HG03354 (cell line): ENCODE results near the gene SMIM15.
"Not testable (repeated sequence)": the region's sequence is repeated elsewhere in the genome, so short reads cannot be mapped to it uniquely, and the experiment has no call there.

Source experiments
- ATAC-seq: cut with Tn5 transposase; IDR thresholded peaks from one replicate; pipeline ENCODE4 v1.9.1; 2021; ENCODE audit warnings: mild to moderate bottlenecking; ENCODE audit not compliant: unreplicated experiment, poor library complexity, severe bottlenecking

The SMIM15 gene, protein sequence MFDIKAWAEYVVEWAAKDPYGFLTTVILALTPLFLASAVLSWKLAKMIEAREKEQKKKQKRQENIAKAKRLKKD

DNA sequence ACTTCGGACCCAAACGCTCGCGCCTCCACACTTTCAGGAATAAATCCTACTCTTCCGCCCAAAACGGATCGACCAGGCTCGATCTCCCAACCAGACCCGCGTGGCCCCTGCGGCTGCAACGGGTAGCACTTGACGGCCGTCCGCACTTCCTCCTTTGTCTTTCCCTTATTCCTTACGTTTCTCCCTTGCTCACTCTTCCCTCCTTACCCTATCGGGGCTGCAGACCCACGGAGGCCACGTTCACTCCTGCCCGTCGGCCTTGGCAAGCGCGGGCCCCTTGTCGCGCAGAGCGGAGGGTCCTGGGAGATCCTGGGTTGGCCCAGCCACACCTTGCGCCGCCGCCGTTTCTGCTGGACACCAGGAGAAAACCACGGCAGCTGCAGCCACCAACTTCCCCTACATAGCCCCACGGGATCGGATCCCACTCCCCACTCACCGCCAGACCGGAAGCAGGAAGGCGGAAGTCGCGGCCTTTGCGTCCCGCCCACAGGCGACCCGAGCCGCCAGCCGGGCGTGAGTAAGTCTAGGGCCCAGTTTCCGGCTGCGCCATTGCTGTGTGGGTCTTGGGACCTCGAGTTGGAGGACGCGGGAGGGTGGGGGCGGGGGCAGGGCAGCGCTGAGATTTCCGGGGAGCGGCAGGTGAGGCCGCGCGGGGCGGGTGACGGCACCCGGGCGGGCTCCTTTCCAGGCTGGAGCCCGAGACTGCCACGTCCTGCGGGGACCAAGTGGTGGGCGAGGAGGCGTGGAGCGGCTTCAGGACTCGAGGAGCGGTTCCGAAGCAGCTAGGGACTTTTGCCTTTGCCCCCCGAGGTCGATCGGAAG, at the start of gene SMIM15:
SMIM15 (minus strand) TSS at position 459 of the 822 bp plus-strand sequence. CDS start 2,297 bp downstream, outside the sequence.
- peak; percentile 97 for ATAC-seq

DNA sequence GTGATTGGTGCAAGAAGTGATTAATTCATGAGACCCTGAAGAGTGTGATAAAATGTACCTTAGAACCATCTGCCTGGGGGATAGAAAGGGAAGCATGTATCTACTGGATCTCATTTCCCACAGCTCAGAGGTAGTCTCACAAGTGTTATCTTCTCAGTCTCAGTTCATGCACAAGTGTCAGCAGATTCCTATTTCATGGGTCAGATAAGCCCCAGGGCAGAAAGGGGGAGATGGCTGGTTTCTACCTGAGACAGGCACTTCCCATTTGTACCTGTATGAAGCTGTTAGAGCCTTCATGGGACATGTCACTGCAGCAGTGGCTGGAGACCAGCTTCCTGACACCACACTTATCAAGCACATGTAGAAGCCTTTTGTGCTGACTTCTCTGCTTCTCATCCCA, 45.6 kb upstream of the SMIM15 start:
- no peak for ATAC-seq

DNA sequence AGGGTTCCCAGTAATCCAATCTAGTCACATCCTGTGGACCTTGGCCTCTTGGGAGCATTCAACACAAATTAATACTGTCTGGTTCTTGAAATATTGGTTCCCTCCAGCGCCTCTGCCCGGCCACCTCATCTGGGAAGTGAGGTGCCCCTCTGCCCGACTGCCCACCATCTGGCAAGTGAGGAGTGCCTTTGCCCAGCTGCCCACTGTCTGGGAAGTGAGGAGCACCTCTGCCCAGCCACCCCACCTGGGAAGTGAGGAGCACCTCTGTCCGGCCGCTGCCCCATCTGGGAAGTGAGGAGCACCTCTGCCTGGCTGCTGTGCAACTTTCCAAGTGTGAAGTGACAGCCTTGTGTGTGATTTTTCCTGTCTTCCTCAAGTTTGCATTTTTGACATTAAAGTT, 42.7 kb upstream of the SMIM15 start:
- no peak for ATAC-seq

DNA sequence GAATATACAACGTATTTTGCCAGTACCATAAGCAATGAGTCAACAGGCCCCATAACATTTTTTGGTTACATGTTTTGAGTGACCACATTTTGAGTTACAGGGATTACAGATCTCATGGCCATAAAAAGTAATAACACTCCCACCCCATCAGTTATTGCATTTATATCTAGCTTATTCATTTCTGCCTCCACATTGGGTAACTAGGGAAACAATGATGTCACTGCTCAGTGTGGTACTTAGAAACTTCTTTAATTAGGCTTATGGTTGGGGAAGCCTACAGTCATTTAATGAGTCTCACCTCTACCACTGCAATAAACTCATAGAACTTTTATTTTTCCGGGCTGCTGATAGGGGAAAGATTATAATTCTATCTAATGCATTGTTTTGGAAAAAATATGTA, 39.9 kb upstream of the SMIM15 start:
- ATAC-seq: no peak

DNA sequence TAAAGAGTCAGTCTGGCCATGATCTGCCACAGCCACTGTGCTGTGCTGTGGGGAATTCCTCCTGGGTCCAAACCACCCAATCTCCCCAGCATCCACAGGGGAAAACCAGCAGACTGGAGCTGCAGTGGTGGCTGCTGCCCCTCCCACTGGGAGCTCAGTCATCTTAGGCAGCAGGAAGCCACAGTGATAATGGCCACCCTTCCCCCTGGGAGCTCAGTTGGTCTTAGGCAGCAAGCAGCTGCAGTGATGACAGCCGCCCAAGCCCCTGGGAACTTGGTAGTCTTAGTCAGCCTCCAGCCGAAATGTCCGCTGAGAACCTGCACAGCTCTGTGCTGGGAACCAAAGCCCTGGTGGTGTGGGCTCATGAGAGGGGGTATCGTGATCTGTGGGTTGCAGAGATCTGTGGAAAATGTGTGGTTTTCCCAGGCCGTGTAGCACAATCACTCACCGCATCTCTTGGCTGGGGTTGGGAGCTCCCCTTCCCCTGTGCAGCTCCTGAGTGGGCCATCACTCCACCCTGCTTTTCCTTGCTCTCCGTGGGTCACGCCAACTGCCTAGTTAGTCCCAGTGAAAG, 38.4 kb upstream of the SMIM15 start:
- ATAC-seq: no peak

DNA sequence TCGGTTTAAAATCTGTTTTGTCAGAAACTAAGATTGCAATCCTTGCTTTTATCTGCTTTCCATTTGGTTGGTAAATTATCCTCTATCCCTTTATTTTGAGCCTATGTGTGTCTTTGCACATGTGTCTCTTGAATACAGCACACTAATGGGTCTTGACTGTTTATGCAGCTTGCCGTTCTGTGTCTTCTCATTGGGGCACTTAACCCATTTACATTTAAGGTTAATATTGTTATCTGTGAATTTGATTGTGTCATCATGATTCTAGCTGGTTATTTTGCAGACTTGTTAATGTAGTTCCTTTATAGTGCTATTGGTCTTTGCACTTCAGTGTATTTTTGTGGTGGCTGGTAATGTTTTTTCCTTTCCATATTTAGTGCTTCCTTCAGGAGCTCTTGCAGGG, 36.3 kb upstream of the SMIM15 start:
- no peak for ATAC-seq

DNA sequence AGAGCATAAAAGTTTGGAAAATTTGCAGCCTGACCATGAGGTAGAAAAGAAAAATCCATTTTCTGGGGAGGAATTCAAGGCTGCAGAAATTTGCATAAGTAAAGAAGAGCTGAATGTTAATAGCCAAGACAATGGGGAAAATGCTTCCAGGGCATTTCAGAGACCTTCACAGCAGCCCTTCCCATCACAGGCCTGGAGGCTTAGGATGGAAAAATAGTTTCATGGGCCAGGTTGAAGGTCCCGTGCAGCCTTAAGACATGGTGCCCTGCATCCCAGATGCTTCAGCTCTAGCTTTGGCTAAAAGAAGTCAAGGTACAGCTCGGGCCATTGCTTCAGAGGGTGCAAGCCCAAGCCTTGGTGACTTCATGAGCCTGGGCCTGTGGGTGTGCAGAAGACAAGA, 25.6 kb upstream of the SMIM15 start:
- not testable (repeated sequence) for ATAC-seq

DNA sequence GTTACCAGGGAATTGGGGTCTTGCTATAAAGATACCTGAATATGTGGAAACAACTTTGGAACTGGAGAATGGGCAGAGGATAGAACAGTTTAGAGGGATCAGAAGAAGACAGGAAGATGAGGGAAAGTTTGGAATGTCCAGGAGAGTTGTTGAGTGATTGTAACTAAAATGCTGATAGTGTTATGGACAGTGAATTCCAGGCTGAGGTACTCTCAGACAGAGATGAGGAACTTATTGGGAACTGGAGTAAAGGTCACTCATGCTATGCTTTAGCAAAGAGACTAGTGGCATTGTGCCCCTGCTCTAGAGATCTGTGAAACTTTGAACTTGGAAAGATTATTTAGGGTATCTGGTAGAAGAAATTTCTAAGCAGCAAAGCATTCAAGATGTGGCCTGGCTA, 25.1 kb upstream of the SMIM15 start:
- not testable (repeated sequence) for ATAC-seq

DNA sequence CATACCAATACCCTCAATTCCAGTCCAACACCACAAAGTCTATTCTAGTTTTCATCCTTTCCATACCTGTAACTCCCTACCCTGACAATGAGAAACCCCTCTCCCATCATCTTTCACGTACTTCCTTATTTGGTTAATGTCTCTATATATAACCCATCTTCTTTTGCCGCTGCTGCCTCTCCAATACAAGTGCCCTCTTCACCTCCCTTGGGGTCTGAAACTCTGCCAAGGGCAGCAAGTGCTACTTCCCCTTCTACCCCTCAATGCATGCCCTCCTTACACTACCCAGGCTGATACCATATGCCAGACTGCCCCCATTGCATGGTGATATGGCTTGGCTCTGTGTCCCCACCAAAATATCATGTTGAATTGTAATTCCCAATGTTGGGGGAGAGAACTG, 24.4 kb upstream of the SMIM15 start:
- no peak for ATAC-seq

DNA sequence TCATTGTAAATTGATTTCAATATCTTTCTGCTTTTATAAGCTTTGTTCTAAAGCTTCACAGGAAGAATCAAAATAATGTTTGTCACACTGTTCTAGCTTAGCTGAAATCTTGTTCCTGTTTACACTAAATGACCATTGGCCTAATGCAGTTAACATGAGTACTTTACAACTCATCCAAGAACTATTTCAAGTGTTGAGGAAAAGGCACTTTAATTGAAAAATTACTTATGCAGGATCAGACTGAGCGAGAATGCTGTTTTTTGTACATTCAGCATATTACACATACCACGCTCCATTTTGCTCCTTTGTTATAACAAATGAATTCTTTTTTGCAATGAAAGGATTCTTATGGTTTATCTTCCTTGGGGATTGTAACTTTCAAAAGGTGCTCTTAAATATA, 22.4 kb upstream of the SMIM15 start:
- no peak for ATAC-seq

DNA sequence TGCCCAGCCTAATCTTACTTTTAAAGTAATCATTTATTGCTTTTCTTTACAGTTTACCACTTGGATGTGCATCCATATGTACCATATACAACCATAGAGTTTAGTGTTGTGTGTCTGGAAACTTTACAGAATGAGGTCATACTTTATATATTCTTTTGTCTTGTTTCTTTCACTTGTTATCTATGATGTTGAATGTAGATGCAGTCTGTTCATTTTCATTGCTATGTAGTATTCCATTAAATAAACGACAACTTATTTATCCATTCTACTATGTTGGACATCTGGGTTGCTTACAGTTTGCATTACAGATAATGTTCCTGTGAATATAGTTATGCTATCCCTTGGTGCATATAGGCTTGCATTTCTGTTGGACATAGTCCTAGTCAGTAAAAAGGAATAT, 21.3 kb upstream of the SMIM15 start:
- no peak for ATAC-seq

DNA sequence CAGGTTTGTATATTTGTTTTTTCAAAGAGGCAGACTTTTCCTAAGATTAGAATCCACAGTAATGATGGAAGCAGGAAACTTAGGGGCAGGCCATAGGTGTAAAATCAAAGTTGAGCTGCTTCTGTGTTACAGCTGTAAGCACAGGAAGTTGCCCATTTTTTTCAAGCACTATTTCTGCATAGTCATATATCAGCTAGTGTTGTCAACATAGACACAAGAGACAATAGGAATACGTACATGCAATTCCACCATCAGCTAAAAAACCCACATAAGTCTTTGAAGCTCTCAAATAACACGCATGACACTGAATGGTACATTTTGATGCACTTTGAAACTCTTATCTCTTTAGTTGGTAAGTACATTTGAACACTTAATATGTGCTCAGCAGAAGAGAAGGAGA, 20.2 kb upstream of the SMIM15 start:
- no peak for ATAC-seq

DNA sequence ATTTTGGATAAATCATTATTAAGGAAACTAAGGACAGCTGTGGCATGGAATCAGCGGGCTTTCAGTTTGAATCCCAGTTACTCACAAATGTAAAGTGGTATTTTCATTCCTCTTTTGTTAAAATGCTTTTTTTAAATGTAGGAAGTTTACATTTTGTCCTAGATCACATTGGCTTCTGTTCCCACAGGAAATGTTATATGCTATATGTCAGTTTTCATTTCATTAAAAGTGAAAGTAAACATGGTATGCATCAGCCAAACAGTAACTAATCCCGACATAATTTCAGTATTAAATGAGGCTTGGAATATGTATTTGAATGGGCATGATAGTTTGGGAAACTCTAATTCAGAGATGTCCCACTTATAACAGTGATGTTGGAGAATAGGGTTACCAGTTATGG, 18.6 kb upstream of the SMIM15 start:
- ATAC-seq: no peak

DNA sequence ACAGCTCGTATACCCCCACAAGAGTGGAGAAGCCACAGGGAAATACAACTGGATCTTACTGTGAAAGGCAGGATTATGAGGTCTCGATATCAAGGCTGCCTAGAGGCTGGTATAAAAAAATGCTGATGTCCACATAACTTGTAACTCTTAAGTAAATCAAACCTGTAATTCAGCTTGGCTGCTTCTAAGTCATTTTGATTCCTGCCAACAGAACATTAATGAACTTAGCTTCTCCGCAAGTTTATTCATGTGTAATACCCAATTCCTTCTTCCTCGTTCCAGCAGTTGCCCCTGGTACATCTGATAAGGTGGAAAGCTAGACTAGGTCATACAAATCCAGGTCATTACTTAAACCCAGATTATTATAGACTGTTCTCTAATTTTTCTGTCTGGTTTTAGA, 16.4 kb upstream of the SMIM15 start:
- ATAC-seq: no peak

DNA sequence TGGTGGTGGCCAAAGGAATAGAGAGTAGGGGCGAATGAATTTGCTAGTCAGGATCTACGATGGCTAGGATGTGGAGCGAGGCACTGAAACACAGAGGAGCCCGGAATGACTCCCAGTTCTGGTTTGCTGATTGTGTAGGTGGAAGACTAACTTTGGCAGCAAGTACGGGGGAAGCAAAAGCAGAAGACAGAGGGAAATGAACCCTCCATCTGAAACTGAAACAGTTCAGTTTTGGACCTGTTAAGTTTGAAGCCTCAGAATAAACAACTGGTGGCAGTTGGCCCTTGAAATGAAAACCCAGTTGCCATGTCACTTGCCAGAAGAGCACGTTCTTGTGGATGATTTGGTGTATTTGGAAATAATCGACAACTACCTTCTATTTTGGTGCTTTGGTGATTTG, 15.4 kb upstream of the SMIM15 start:
- ATAC-seq: peak; percentile 87

DNA sequence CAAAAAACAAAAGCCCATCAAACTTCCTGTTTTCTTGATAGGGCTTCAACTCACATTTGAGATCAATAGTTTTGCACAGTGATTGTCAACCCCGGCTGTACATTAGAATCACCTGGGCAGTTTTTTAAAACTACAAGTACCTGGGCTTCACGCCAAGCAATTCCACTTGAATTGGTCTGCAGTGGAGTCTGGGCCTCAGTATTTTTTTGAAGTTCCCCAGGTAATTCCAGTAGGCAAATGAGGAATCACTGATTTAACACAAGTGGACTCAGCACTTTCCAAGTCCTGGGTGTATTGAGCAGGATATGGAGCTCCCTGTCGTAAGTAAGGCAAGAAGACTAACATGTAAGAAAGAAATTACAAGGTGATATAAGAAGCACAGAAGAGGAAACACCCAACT, 14.8 kb upstream of the SMIM15 start:
- ATAC-seq: no peak

DNA sequence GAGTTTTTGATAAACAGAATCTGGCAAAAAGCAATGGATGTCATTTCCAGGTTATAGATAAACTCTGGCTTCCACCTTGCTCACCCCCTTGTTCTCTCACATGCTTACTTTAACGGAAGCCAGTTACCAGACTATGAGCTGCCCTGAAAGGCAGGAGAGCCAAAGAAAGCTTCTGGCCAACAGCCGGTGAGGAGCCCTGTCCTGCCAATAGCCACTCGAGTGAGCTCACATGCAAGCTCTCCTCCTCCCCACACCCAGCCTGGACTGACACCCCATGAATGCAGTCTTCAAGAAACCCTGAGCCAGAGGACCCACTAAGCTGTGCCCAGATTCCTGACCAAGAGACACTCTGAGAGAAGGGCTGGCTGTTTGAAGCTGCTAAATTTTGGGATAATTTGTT, 14.4 kb upstream of the SMIM15 start:
- no peak for ATAC-seq

DNA sequence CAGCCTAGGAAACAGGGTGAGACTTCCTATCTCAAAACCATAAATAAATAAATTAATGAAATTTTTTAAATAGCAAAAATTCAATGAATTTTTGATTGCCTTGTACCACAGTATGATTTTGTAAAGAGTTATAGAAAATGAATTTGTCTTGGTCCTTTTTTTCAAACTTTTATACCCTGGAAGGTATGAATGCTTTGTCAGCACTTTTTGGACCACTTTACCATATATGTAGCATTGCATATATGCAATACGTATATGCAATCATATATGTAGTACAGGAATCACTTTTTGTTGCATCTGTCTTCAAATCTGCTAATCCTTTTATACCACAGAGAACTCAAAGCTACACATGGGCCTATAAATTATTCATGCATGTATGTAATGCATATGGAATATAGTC, 9.2 kb upstream of the SMIM15 start:
- no peak for ATAC-seq

DNA sequence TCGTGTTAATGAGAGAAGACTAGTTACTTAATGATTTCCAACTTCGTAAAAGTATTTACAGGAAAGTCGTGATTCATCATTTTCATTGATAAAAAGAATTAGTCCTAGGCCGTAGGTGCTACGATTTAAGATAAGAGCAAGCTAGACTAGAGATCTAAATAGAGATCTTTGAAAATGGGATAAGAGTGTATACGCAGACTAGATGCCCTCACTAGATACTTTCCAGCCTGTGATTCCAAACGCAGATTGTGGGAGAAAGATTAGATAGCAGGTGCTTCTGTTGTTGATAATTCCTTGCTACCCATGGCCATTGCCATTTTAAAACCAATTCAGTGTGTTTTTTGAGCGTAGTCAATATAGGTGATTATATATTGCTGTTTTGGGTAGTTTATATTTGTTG, 6.7 kb upstream of the SMIM15 start:
- ATAC-seq: no peak

DNA sequence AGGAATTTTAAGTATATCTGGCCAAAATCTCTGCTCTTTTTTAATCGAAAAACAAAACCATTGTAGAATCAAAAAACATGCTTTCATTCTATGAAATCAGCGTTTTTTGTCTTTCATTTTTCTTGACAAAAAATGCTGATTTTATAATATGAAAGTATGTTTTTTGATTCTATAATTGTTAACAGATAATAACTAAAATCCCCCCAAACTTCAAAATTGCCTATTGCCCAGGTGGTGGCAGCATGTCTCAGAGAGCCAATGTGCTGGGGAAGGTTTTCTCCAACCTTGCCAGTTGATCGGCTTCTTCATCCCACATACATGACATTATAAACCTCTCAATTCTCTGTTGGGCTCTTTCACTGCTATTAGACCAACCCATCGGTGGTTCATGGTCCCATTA, 5.1 kb upstream of the SMIM15 start:
- no peak for ATAC-seq

DNA sequence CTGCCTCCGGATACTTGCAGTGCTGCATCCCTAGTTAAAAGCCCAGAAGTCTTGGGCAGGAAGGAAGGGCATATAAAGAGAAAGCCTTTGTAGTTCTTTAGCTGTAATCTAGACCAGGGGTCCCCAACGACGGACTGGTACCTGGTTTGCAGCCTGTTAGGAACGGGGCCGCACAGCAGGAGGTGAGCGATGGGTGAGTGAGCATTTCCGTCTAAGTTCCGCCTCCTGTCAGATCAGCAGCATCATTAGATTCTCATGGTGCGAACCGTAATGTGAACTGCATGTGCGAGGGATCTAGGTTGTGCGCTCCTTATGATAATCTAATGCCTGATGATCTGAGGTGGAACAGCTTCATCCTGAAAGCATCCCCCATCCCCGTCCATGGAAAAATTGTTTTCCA, 1.6 kb upstream of the SMIM15 start:
- ATAC-seq: no peak
